GM21528 (cell line): Measurements from ENCODE around the gene ADORA2B.
A peak's percentile ranks its signal among the peaks of the same experiment; 100 is the strongest.
"Not testable (repeated sequence)": the region's sequence is repeated elsewhere in the genome, so short reads cannot be mapped to it uniquely, and the experiment has no call there.

ENCODE experiments used
- ATAC-seq: cut with Tn5 transposase; IDR thresholded peaks from one replicate; pipeline ENCODE4 v1.9.1; 2021; ENCODE audit warnings: mild to moderate bottlenecking, moderate library complexity; ENCODE audit not compliant: unreplicated experiment, low FRiP score

Gene ADORA2B

GRCh38 chr17:15977894-15978293 is 33.0 kb downstream of the ADORA2B start:
- no peak for ATAC-seq

- ATAC-seq = no peak
These were observed 33.7 kb downstream of the ADORA2B start for GRCh38 chr17:15978606-15979005.

- not testable (repeated sequence) for ATAC-seq
These were observed 34.1 kb downstream of the ADORA2B start for GRCh38 chr17:15979013-15979412.

GRCh38 chr17:15981208-15981607 is 36.3 kb downstream of the ADORA2B start:
- ATAC-seq = peak; percentile 76

DNA sequence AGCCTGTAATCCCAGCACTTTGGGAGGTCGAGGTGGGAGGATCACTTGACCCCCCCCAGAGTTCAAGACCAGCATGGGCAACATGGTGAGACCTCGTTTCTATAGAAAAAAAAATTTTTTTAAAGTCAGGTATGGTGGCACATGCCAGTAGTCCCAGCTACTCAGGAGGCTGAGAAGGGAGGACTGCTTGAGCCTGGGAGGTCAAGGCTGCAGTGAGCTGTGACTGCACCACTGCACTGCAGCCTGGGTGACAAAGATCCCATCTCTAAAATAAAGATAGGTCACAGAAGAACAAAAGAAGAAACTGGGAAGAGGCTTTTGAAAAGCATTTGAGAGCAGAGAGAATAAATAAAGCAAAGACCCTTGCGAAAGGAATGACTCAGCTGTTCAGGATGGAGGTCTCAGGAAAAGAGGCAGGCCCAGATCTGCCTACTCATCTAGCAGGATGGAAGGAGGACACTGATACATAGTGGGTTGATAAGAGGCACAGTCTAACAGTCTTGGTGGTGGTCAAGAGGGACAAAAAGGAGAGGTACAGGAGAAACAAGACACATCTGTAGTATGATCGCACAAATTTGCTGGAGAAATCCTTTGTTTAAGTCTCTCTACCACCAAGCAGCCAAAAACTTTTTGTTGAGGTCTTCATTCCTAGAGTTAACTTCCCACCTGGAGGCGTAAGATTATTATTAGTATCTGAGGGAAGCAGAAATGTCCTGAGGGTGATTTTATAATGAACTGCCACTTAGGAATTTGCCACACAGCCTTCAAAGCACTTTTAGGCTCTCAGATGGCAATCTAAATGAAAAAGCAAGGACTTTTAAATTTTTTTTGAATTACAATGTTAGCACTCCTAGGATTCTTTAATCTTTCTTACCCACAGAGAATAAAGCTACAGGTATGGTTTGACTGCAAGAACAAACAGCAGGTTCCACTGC is 37.0 kb downstream of the ADORA2B start:
- ATAC-seq = no peak

DNA sequence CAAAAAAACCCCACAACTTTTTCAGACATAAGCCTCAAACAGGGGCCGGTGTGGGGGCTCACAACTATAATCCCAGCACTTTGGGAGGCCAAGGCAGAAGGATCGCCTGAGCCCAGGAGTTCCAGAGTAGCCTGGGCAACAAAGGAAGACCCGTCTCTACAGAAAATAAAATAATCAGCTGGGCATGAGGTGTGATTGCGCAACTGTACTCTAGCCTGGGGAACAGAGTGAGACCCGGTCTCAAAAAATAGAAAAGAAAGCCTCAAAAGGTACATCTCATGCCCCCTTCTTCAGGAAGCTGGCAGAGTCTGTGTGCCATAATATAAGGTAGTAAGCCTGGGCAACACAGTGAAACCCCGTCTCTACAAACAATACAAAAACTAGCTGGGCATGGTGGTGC is 51.4 kb downstream of the ADORA2B start:
- no peak for ATAC-seq

DNA sequence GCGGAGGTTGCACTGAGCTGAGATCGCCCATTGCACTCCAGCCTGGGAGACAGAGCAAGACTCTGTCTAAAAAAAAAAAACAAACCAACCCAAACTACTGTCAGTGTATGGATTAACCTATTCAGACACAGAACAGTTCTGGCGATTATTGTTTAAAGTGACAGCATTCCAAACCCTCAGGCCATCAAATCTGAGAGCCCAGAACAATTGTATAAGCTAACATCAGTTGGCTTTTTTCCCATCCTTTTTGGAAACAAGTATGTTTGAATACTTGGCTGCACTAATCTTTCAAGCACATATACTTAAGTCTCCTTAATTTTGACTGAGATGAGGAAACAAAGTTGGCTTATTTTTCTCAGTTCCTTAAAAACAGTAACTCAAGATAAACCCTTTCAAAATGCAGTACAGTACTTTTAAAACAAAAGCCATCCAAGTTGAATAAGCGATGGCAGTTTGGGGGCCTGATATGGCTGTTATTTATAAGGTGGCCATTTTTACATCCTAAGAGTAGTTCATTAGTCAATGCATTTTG is 53.2 kb downstream of the ADORA2B start:
- ATAC-seq = no peak

DNA sequence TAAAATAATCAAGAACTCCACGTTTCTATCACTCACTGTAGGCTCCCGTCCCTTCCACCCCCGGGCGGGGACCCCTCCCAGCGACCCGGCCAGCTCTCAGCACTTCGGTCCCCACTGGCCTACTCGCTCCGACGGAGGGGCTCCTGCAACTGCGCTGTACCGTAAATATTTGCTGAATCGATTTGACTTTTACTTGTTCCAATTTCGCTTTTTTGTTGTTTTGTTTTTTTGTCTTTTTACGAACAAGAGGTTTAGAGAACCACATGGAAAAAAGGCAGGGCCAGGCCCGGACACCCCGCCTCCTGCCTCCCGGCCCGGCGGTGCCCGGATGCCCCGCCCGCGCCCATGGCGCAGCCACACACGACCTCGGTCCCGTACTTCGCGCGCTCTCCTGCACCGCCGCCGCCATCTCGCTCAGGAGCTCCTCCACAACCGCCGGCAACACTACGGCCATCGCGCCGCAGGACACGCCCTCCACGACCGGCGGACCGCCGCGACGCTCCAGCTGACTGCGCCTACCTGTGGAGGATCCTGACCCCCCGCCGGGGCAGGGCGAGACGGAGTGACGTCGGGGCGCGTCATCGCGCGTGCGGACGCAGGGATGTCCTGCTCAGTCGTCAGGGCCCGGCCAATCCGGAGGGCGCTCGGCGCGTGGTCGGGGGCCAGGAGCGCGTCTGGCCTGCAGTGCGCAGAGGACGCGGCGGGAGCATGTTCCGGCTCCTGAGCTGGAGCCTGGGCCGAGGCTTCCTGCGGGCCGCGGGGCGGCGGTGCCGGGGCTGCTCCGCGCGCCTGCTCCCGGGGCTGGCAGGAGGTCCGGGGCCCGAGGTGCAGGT is 54.4 kb downstream of the ADORA2B start, which contains the start of the genes TTC19 and ZSWIM7:
TTC19 (plus strand) TSS at position 684 of the 833 bp plus-strand sequence; CDS start at position 709, 25 bp downstream.
ZSWIM7 (minus strand) TSS at position 564 of the 833 bp plus-strand sequence; CDS start at position 454, 110 bp downstream.
- ATAC-seq = peak; percentile 96

DNA sequence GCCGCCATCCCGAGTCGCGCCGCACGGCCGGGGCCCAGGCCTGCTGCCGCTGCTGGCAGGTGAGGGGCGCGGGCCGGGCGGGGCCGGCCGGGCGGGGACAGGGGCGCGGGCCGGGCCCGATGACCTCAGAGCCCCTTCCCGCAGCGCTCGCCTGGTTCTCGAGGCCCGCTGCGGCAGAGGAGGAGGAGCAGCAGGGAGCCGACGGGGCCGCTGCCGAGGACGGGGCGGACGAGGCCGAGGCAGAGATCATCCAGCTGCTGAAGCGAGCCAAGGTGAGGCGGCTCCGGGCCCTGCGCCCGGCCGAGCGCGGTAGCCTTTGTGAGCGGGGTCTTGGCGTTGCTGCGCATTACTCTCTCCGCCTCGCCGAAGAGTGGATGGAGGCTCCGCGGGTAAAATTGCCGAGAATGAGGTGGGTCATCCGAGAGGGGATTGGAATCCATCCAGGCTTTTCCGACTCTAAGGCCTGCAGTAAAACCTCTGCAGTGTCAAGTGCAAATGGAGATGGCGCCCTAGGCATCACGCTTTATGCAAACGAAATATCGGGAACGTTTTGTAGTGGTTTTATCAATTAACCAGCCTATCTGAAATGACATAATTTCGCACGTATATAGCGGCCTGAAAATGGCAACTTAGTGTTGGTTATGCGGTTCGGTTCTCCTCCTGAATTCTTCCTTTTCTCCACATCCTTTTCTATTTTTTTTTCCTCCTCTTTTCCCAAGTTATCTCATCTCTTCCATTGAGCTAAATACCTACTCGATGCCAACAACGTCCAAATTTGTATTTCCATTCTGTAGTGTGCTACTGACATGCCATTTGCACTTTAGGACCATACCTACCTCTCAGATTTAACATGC is 55.3 kb downstream of the ADORA2B start:
- peak; percentile 48 for ATAC-seq

- no peak for ATAC-seq
These were observed 56.4 kb downstream of the ADORA2B start for GRCh38 chr17:16001226-16001897.

GRCh38 chr17:16002708-16003260 is 57.9 kb downstream of the ADORA2B start:
- no peak for ATAC-seq

GRCh38 chr17:16003841-16004240 is 58.9 kb downstream of the ADORA2B start:
- no peak for ATAC-seq

DNA sequence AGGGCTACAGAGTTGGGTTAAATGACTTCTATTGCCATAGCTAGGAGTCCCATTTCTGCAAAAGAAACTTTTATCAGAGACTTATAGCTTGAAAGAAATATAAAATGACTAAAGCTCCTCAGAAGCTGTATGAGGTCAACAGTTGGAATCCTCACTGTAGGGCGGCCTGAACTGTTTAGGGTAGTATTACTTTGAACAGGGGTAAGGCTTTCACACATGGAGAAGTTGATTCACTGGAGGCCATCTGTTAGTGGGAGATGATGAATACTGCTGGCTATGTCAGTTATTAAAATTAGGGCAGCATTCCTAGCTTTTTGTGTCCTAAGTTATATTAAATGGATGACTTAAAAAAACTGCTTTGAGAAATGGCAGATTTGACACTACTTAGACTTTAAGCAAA is 60.7 kb downstream of the ADORA2B start:
- no peak for ATAC-seq

GRCh38 chr17:16007439-16007838 is 62.5 kb downstream of the ADORA2B start:
- no peak for ATAC-seq

GRCh38 chr17:16013943-16014407 is 69.0 kb downstream of the ADORA2B start:
- ATAC-seq = no peak

- no peak for ATAC-seq
These were observed 74.4 kb downstream of the ADORA2B start for GRCh38 chr17:16019347-16019746.

GRCh38 chr17:16023881-16024280 is 79.0 kb downstream of the ADORA2B start:
- no peak for ATAC-seq

GRCh38 chr17:16025202-16025601 is 80.3 kb downstream of the ADORA2B start:
- no peak for ATAC-seq
